ENCODE measurements around the gene SRRT.

- TF ChIP-seq, protein P1, sequence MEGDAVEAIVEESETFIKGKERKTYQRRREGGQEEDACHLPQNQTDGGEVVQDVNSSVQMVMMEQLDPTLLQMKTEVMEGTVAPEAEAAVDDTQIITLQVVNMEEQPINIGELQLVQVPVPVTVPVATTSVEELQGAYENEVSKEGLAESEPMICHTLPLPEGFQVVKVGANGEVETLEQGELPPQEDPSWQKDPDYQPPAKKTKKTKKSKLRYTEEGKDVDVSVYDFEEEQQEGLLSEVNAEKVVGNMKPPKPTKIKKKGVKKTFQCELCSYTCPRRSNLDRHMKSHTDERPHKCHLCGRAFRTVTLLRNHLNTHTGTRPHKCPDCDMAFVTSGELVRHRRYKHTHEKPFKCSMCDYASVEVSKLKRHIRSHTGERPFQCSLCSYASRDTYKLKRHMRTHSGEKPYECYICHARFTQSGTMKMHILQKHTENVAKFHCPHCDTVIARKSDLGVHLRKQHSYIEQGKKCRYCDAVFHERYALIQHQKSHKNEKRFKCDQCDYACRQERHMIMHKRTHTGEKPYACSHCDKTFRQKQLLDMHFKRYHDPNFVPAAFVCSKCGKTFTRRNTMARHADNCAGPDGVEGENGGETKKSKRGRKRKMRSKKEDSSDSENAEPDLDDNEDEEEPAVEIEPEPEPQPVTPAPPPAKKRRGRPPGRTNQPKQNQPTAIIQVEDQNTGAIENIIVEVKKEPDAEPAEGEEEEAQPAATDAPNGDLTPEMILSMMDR (conservative IDR thresholded peaks at IDR 0.05; ENCODE audit: low read depth, low read length), result no peak
- TF ChIP-seq RAD21 (IDR thresholded peaks at IDR 0.05; ENCODE audit: low read length), result no peak
- no peak for TF ChIP-seq MXI1 (IDR thresholded peaks at IDR 0.05; ENCODE audit: borderline replicate concordance, low read depth, low read length)
- TF ChIP-seq POLR2A (IDR thresholded peaks at IDR 0.05; ENCODE audit: low read depth, low read length), result no peak
- TF ChIP-seq SMC3 (IDR thresholded peaks at IDR 0.05; ENCODE audit: low read depth, low read length), result no peak
- no peak for TF ChIP-seq ELK1 (IDR thresholded peaks at IDR 0.05; ENCODE audit: borderline replicate concordance, low read depth, low read length)
- no peak for TF ChIP-seq RCOR1 (IDR thresholded peaks at IDR 0.05; ENCODE audit: insufficient replicate concordance, low read length)
- TF ChIP-seq USF2 (IDR thresholded peaks at IDR 0.05; ENCODE audit: low read depth, low read length), result no peak
These were observed 19.2 kb downstream of the SRRT start for GRCh38 chr7:100893910-100894721.
